SU-DHL-6 (cell line): Measurements from ENCODE around the gene L3MBTL4.

Source experiments
- H2AFZ ChIP-seq: fragments of 200-600 bp; sonication (generic); 2 replicates; pipeline ENCODE4 v1.6.1; 2014; ENCODE audit warnings: low read depth, mild to moderate bottlenecking, moderate library complexity, mixed read lengths, antibody characterized with exemption, low read length; ENCODE audit not compliant: severe bottlenecking
- H3F3A ChIP-seq: fragments of 200-600 bp; shearing (Covaris generic); 2 replicates; pipeline ENCODE4 v1.6.0; 2016; ENCODE audit warnings: antibody characterized with exemption, mild to moderate bottlenecking; ENCODE audit not compliant: insufficient read depth
- H3K27ac ChIP-seq: fragments of 200-600 bp; sonication (generic); 2 replicates; pipeline ENCODE4 v1.5.1; 2016; ENCODE audit warnings: low read depth, mild to moderate bottlenecking, low read length, moderate library complexity, mixed read lengths
- H3K27me3 ChIP-seq: fragments of 200-600 bp; sonication (generic), shearing (Covaris generic); 2 replicates; pipeline ENCODE4 v1.6.0; 2014; ENCODE audit warnings: mild to moderate bottlenecking, low read length
- H3K36me3 ChIP-seq: fragments of 200-600 bp; sonication (generic); 2 replicates; pipeline ENCODE4 v1.6.1; 2014; ENCODE audit warnings: mild to moderate bottlenecking, low read length, mixed read lengths
- H3K4me2 ChIP-seq: fragments of 300-600, 200-600 bp; shearing (Covaris generic), sonication (generic); 2 replicates; pipeline ENCODE4 v1.6.0; 2014; ENCODE audit warnings: low read length, low read depth, mild to moderate bottlenecking; ENCODE audit not compliant: poor library complexity, severe bottlenecking
- H3K4me3 ChIP-seq: fragments of 200-600 bp; sonication (generic); 2 replicates; pipeline ENCODE4 v1.5.1; 2014; ENCODE audit warnings: antibody characterized with exemption, low read length, mild to moderate bottlenecking, mixed read lengths; ENCODE audit not compliant: insufficient read depth, poor library complexity, severe bottlenecking
- H3K79me2 ChIP-seq: fragments of 200-600 bp; sonication (generic); 2 replicates; pipeline ENCODE4 v1.6.1; 2014; ENCODE audit warnings: mild to moderate bottlenecking, low read length, moderate library complexity; ENCODE audit not compliant: insufficient read depth
- H3K9ac ChIP-seq: fragments of 200-600 bp; sonication (generic); 2 replicates; pipeline ENCODE4 v1.7.0; 2014; ENCODE audit warnings: mild to moderate bottlenecking, low read length
- H3K9me2 ChIP-seq: fragments of 200-600 bp; sonication (generic); replicated peaks from 2 replicates; pipeline ENCODE4 v1.6.1; 2014; ENCODE audit warnings: low read length; ENCODE audit not compliant: insufficient read depth
- H3K9me3 ChIP-seq: fragments of 200-600 bp; sonication (generic); 2 replicates; pipeline ENCODE4 v1.6.1; 2014; ENCODE audit warnings: low read length, mixed read lengths; ENCODE audit not compliant: insufficient read depth
- H4K20me1 ChIP-seq: fragments of 200-600 bp; sonication (generic); 2 replicates; pipeline ENCODE4 v1.6.1; 2014; ENCODE audit warnings: low read depth, mild to moderate bottlenecking, antibody characterized with exemption, low read length, moderate library complexity, mixed read lengths
- EZH2phosphoT487 ChIP-seq: fragments of 200-600 bp; sonication (generic), shearing (Covaris generic); conservative IDR thresholded peaks from 2 replicates; pipeline ENCODE4 v1.6.1; 2018; ENCODE audit warnings: mild to moderate bottlenecking, antibody characterized with exemption, low read length, moderate library complexity, mixed read lengths
- TF ChIP-seq, protein P1 (sequence below): fragments of 200-600 bp; sonication (generic); IDR thresholded peaks from one replicate; pipeline ENCODE4 v1.5.1; 2017; ENCODE audit warnings: antibody characterized with exemption, mild to moderate bottlenecking, low read length, moderate library complexity; ENCODE audit not compliant: insufficient read depth, poor library complexity, severe bottlenecking

L3MBTL4 gene

DNA sequence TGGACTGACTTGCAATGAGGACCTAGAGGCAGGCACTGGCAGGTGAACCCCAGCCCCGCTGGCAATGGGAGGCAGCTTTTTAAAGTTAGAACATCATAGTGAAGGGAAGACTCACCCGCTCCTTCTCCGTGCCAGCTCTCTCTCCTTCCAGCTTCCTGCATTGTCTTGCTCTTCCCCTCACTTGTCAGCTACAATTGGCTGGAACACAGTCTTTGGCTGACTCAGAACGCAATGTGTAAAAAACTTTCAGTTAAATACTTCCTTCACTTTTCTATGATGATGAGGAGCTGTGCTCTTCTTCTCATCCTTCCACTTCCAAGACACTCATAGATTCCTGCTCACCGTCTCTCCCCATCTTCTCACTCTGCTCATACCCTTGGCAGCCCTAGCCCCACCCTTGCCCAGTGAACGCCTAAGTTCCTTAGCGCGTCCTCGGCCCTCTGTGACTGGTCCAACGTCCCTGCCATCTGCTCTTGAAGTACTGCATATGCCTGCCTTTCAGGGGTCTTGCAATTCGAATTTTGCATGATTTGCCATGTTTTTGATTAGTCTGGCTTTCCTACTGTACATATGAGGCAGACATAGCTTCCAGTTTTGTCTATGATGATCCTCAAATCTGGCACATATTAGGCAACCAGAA is 401.4 kb downstream of the L3MBTL4 start:
- Histone ChIP-seq H3K4me2 (no peak overlapping the region), H3K27ac (no peak overlapping the region), H4K20me1 (no peaks in the 10 kb centered on the region), H3F3A (no peaks in the 10 kb centered on the region), H3K4me3 (no peak overlapping the region), H2AFZ (no peak overlapping the region), H3K79me2 (no peaks in the 10 kb centered on the region), H3K27me3 (no peaks in the 10 kb centered on the region), H3K9me3 (no peaks in the 10 kb centered on the region), H3K36me3 (no peaks in the 10 kb centered on the region), H3K9me2 (no peaks in the 10 kb centered on the region), H3K9ac (no peak overlapping the region)
- no peak for TF ChIP-seq EZH2phosphoT487
- TF ChIP-seq, protein P1, sequence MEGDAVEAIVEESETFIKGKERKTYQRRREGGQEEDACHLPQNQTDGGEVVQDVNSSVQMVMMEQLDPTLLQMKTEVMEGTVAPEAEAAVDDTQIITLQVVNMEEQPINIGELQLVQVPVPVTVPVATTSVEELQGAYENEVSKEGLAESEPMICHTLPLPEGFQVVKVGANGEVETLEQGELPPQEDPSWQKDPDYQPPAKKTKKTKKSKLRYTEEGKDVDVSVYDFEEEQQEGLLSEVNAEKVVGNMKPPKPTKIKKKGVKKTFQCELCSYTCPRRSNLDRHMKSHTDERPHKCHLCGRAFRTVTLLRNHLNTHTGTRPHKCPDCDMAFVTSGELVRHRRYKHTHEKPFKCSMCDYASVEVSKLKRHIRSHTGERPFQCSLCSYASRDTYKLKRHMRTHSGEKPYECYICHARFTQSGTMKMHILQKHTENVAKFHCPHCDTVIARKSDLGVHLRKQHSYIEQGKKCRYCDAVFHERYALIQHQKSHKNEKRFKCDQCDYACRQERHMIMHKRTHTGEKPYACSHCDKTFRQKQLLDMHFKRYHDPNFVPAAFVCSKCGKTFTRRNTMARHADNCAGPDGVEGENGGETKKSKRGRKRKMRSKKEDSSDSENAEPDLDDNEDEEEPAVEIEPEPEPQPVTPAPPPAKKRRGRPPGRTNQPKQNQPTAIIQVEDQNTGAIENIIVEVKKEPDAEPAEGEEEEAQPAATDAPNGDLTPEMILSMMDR = no peak

DNA sequence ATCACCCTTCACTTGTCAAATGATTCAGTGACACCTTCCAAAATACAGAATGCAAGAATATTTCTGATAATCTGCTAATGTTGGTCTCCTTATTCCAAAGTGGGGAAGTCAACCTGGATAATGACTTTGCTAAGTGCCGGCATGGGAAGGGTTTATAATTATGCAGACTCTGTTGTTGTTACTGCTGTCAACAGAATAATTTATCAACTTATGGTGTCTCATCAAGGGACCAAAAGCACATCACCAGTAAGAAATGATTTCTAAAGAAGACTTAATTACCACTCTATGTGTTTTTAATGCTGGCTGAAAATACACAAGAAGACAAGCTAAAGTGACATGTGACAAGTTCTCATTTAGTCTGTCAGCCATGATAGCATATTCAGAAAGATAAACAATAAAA is 403.8 kb downstream of the L3MBTL4 start:
- no peaks in the 10 kb centered on the region for H3K79me2 ChIP-seq

DNA sequence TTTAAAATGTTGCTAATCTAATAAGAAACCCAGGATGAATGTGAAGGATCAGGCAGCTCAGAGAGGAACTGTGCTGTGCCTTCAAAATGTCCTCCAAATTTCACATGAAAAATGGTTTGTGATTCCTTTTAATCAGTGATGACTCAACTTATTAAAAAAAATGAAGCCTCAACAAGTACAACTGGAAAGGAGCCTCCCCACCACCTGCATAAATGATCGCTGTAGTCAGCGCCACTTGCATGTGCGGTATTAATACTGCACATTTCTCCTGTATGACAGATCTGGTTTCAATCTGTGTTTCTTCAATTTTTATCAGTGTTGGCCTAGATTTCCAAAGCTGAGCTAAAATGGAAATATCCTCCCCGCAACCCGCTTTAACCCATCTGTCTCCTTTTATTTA is 404.4 kb downstream of the L3MBTL4 start:
- no peak for TF ChIP-seq EZH2phosphoT487
- TF ChIP-seq, protein P1 = no peak

More for the DNA sequence above, 403.8 kb downstream of the L3MBTL4 start:
- no peaks in the 10 kb centered on the region for H3K9me3 ChIP-seq
- no peak overlapping the region for H3K4me3 ChIP-seq
- no peaks in the 10 kb centered on the region for H3F3A ChIP-seq
- no peaks in the 10 kb centered on the region for H4K20me1 ChIP-seq
- H3K36me3 ChIP-seq = no peaks in the 10 kb centered on the region
- no peak overlapping the region for H3K9ac ChIP-seq
- no peak overlapping the region for H2AFZ ChIP-seq
- TF ChIP-seq, protein P1 = no peak
- no peak for TF ChIP-seq EZH2phosphoT487
- H3K27ac ChIP-seq = no peak overlapping the region
- no peaks in the 10 kb centered on the region for H3K9me2 ChIP-seq
- H3K27me3 ChIP-seq = no peaks in the 10 kb centered on the region
- no peak overlapping the region for H3K4me2 ChIP-seq

More for the DNA sequence above, 404.4 kb downstream of the L3MBTL4 start:
- H3F3A ChIP-seq = no peaks in the 10 kb centered on the region
- H3K4me3 ChIP-seq = no peak overlapping the region
- no peak overlapping the region for H2AFZ ChIP-seq
- no peaks in the 10 kb centered on the region for H3K79me2 ChIP-seq
- H3K36me3 ChIP-seq = no peaks in the 10 kb centered on the region
- H4K20me1 ChIP-seq = no peaks in the 10 kb centered on the region
- no peak overlapping the region for H3K9ac ChIP-seq
- no peak overlapping the region for H3K4me2 ChIP-seq
- no peaks in the 10 kb centered on the region for H3K9me2 ChIP-seq
- H3K9me3 ChIP-seq = no peaks in the 10 kb centered on the region
- H3K27ac ChIP-seq = no peak overlapping the region
- H3K27me3 ChIP-seq = no peaks in the 10 kb centered on the region
